Measurements from ENCODE around the gene CNTNAP3B. TPM values are rescaled to one million over a fixed set of nuclear protein-coding genes. Genes with fewer than 3 reads are reported as not detected.
A peak's percentile ranks its signal among the peaks of the same experiment; 100 is the strongest.
"Not testable (repeated sequence)": the region's sequence is repeated elsewhere in the genome, so short reads cannot be mapped to it uniquely, and the experiment has no call there.

CNTNAP3B gene
- total RNA-seq, 1 donor from 2014 or later = 23.9 TPM

GRCh38 chr9:41974906-41975305, 154.3 kb downstream of the CNTNAP3B start:
- H3K27ac Mint-ChIP-seq (ENCODE audit: unreplicated experiment); H3K4me3 Mint-ChIP-seq (ENCODE audit: unreplicated experiment); H3K36me3 Mint-ChIP-seq (ENCODE audit: low read depth); H3K9me3 Mint-ChIP-seq (ENCODE audit: low read depth); DNase-seq (ENCODE audit: low spot score); H3K27me3 Mint-ChIP-seq (ENCODE audit: low read depth); H3K4me1 Mint-ChIP-seq (ENCODE audit: low read depth): not testable (repeated sequence)

- not testable (repeated sequence) for H3K4me3 Mint-ChIP-seq (ENCODE audit: unreplicated experiment); DNase-seq (ENCODE audit: low spot score); H3K27ac Mint-ChIP-seq (ENCODE audit: unreplicated experiment); H3K9me3 Mint-ChIP-seq (ENCODE audit: low read depth); H3K36me3 Mint-ChIP-seq (ENCODE audit: low read depth); H3K4me1 Mint-ChIP-seq (ENCODE audit: low read depth); H3K27me3 Mint-ChIP-seq (ENCODE audit: low read depth)
Measured at GRCh38 chr9:41953007-41953406, 176.2 kb downstream of the CNTNAP3B start.

GRCh38 chr9:41941738-41942137, 187.5 kb downstream of the CNTNAP3B start:
- not testable (repeated sequence) for H3K27me3 Mint-ChIP-seq (ENCODE audit: low read depth); H3K27ac Mint-ChIP-seq (ENCODE audit: unreplicated experiment); DNase-seq (ENCODE audit: low spot score); H3K4me1 Mint-ChIP-seq (ENCODE audit: low read depth); H3K36me3 Mint-ChIP-seq (ENCODE audit: low read depth); H3K4me3 Mint-ChIP-seq (ENCODE audit: unreplicated experiment); H3K9me3 Mint-ChIP-seq (ENCODE audit: low read depth)
- peak; percentile 45 for TF ChIP-seq CTCF (IDR thresholded peaks at IDR 0.05)

- not testable (repeated sequence) for DNase-seq (ENCODE audit: low spot score); H3K36me3 Mint-ChIP-seq (ENCODE audit: low read depth); H3K4me1 Mint-ChIP-seq (ENCODE audit: low read depth); H3K27ac Mint-ChIP-seq (ENCODE audit: unreplicated experiment); H3K9me3 Mint-ChIP-seq (ENCODE audit: low read depth); H3K27me3 Mint-ChIP-seq (ENCODE audit: low read depth); H3K4me3 Mint-ChIP-seq (ENCODE audit: unreplicated experiment)
Measured at GRCh38 chr9:41938143-41938542, 191.1 kb downstream of the CNTNAP3B start.

GRCh38 chr9:41935727-41936126, 193.5 kb downstream of the CNTNAP3B start:
- not testable (repeated sequence) for H3K36me3 Mint-ChIP-seq (ENCODE audit: low read depth); H3K4me3 Mint-ChIP-seq (ENCODE audit: unreplicated experiment); H3K27me3 Mint-ChIP-seq (ENCODE audit: low read depth); DNase-seq (ENCODE audit: low spot score); H3K4me1 Mint-ChIP-seq (ENCODE audit: low read depth); H3K27ac Mint-ChIP-seq (ENCODE audit: unreplicated experiment); H3K9me3 Mint-ChIP-seq (ENCODE audit: low read depth)

- H3K4me1 Mint-ChIP-seq (ENCODE audit: low read depth); H3K4me3 Mint-ChIP-seq (ENCODE audit: unreplicated experiment); H3K27ac Mint-ChIP-seq (ENCODE audit: unreplicated experiment); H3K27me3 Mint-ChIP-seq (ENCODE audit: low read depth); H3K36me3 Mint-ChIP-seq (ENCODE audit: low read depth); H3K9me3 Mint-ChIP-seq (ENCODE audit: low read depth); DNase-seq (ENCODE audit: low spot score): not testable (repeated sequence)
Measured at GRCh38 chr9:41929172-41929571, 200.1 kb downstream of the CNTNAP3B start.

- H3K4me3 Mint-ChIP-seq (ENCODE audit: unreplicated experiment) = not testable (repeated sequence)
Measured at GRCh38 chr9:41917374-41917773, 211.9 kb downstream of the CNTNAP3B start.

GRCh38 chr9:41905488-41905887, 223.7 kb downstream of the CNTNAP3B start:
- H3K27me3 Mint-ChIP-seq (ENCODE audit: low read depth); DNase-seq (ENCODE audit: low spot score); H3K9me3 Mint-ChIP-seq (ENCODE audit: low read depth); H3K4me1 Mint-ChIP-seq (ENCODE audit: low read depth); H3K4me3 Mint-ChIP-seq (ENCODE audit: unreplicated experiment); H3K27ac Mint-ChIP-seq (ENCODE audit: unreplicated experiment); H3K36me3 Mint-ChIP-seq (ENCODE audit: low read depth): not testable (repeated sequence)

More at GRCh38 chr9:41917374-41917773, 211.9 kb downstream of the CNTNAP3B start:
- not testable (repeated sequence) for H3K9me3 Mint-ChIP-seq (ENCODE audit: low read depth); DNase-seq (ENCODE audit: low spot score); H3K4me1 Mint-ChIP-seq (ENCODE audit: low read depth); H3K36me3 Mint-ChIP-seq (ENCODE audit: low read depth); H3K27ac Mint-ChIP-seq (ENCODE audit: unreplicated experiment); H3K27me3 Mint-ChIP-seq (ENCODE audit: low read depth)

GRCh38 chr9:41902762-41903161, 226.5 kb downstream of the CNTNAP3B start:
- not testable (repeated sequence) for H3K36me3 Mint-ChIP-seq (ENCODE audit: low read depth); DNase-seq (ENCODE audit: low spot score); H3K27me3 Mint-ChIP-seq (ENCODE audit: low read depth); H3K9me3 Mint-ChIP-seq (ENCODE audit: low read depth); H3K4me3 Mint-ChIP-seq (ENCODE audit: unreplicated experiment); H3K27ac Mint-ChIP-seq (ENCODE audit: unreplicated experiment); H3K4me1 Mint-ChIP-seq (ENCODE audit: low read depth)

GRCh38 chr9:41898720-41899343, 230.4 kb downstream of the CNTNAP3B start:
- not testable (repeated sequence) for H3K9me3 Mint-ChIP-seq (ENCODE audit: low read depth); H3K4me1 Mint-ChIP-seq (ENCODE audit: low read depth); H3K4me3 Mint-ChIP-seq (ENCODE audit: unreplicated experiment); H3K27ac Mint-ChIP-seq (ENCODE audit: unreplicated experiment); H3K27me3 Mint-ChIP-seq (ENCODE audit: low read depth); H3K36me3 Mint-ChIP-seq (ENCODE audit: low read depth); DNase-seq (ENCODE audit: low spot score)

GRCh38 chr9:41874557-41874956, 254.7 kb downstream of the CNTNAP3B start:
- H3K4me3 Mint-ChIP-seq (ENCODE audit: unreplicated experiment); H3K27ac Mint-ChIP-seq (ENCODE audit: unreplicated experiment); H3K9me3 Mint-ChIP-seq (ENCODE audit: low read depth); DNase-seq (ENCODE audit: low spot score); H3K36me3 Mint-ChIP-seq (ENCODE audit: low read depth); H3K4me1 Mint-ChIP-seq (ENCODE audit: low read depth); H3K27me3 Mint-ChIP-seq (ENCODE audit: low read depth): not testable (repeated sequence)

- not testable (repeated sequence) for H3K36me3 Mint-ChIP-seq (ENCODE audit: low read depth); H3K4me1 Mint-ChIP-seq (ENCODE audit: low read depth); H3K9me3 Mint-ChIP-seq (ENCODE audit: low read depth); H3K27ac Mint-ChIP-seq (ENCODE audit: unreplicated experiment); H3K27me3 Mint-ChIP-seq (ENCODE audit: low read depth); DNase-seq (ENCODE audit: low spot score); H3K4me3 Mint-ChIP-seq (ENCODE audit: unreplicated experiment)
Measured at GRCh38 chr9:41855422-41855821, 273.8 kb downstream of the CNTNAP3B start.
